CD4-positive, alpha-beta T cell treated with Interleukin-10 for 1 hour (primary cell): ENCODE measurements around the gene KCMF1.
"Not testable (repeated sequence)": the region's sequence is repeated elsewhere in the genome, so short reads cannot be mapped to it uniquely, and the experiment has no call there.

ENCODE experiments used
- DNase-seq: peaks from one replicate; pipeline ENCODE4 v3.0.0-alpha.2; 2020

The KCMF1 gene

GRCh38 chr2:84970868-84971509 lies at the start of gene KCMF1:
Gene KCMF1, plus strand, starts transcription at chr2:84971161. Its CDS starts 291 bp downstream, at chr2:84971452.
- DNase-seq: peak; percentile 77

- DNase-seq: no peak
Observed at GRCh38 chr2:84923009-84923408, 48.0 kb upstream of the KCMF1 start.

GRCh38 chr2:84924173-84925106 lies 46.5 kb upstream of the KCMF1 start:
- peak; percentile 82 for DNase-seq

- no peak for DNase-seq
Observed at GRCh38 chr2:84925336-84925723, 45.6 kb upstream of the KCMF1 start.

DNA sequence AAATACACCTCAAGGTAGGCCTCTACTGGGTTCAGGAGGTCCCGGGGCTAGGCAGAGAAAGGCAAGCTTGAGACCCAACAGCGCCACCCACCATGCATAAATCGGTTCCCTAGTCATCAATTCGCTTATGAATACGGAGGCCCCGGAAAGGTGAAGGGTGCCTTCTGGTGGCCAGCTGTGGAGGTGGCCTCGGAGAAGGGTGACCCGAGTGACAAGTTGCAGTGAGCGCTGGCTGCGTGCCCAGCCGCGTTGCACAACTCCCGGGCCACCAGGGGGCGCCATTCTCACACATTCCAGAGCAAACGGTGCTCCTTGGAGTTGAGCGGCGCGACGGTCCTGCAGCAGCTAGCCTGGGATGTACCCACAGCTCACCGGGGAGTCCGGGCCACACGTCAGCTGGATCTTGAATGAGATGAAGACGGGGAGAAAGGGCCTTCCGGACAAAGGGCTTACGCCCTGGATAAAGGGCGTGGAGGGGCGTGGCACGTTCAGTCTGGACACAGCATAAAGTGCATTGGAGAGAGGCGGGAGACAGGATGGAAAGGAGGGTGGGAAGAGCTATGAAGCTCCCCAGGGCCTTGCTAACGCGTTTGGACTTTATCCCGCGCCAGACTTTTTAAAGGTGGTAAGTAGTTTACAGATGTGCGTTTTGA lies 45.1 kb upstream of the KCMF1 start:
- DNase-seq: peak; percentile 98

DNA sequence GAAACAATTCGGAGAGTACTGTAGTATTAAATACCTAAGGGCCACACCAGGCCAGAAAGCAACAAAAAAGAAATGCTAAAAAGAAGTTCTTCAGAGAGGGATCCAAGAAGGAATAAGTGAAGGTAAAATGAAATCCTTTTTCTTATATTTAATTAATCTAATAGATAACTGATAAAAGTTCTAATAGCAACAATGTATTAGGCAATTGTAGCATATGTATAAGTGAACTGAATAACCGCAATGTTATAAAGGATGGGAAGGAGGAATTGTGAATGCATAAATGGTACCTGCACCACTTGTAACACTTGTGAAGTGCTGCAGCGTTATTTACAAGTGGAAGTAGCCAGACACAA lies 43.7 kb upstream of the KCMF1 start:
- DNase-seq: no peak

- DNase-seq: no peak
Observed at GRCh38 chr2:84931384-84931821, 39.6 kb upstream of the KCMF1 start.

GRCh38 chr2:84938194-84938879 lies 32.6 kb upstream of the KCMF1 start:
- DNase-seq: peak; percentile 48

GRCh38 chr2:84939426-84940087 lies 31.4 kb upstream of the KCMF1 start:
- DNase-seq: peak; percentile 88

DNA sequence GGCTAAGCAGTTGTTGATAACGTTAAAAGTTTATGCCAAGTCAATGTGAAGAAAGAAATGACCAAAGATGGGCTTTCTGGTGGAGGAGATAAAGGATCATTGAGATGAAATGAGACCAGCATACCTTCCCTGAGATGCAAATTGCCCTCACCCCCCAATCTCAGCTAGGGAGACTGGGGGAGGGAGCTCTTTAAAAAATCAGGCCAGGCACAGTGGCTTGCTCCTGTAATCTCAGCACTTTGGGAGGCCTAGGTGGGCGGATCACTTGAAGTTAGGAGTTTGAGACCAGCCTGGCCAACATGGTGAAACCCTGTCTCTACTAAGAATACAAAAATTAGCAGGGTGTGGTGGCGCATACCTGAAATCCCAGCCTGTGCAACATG lies 30.9 kb upstream of the KCMF1 start:
- no peak for DNase-seq

- no peak for DNase-seq
Observed at GRCh38 chr2:84940831-84941412, 30.0 kb upstream of the KCMF1 start.

GRCh38 chr2:84942166-84942565 lies 28.8 kb upstream of the KCMF1 start:
- no peak for DNase-seq

- no peak for DNase-seq
Observed at GRCh38 chr2:84942964-84943421, 28.0 kb upstream of the KCMF1 start.

DNA sequence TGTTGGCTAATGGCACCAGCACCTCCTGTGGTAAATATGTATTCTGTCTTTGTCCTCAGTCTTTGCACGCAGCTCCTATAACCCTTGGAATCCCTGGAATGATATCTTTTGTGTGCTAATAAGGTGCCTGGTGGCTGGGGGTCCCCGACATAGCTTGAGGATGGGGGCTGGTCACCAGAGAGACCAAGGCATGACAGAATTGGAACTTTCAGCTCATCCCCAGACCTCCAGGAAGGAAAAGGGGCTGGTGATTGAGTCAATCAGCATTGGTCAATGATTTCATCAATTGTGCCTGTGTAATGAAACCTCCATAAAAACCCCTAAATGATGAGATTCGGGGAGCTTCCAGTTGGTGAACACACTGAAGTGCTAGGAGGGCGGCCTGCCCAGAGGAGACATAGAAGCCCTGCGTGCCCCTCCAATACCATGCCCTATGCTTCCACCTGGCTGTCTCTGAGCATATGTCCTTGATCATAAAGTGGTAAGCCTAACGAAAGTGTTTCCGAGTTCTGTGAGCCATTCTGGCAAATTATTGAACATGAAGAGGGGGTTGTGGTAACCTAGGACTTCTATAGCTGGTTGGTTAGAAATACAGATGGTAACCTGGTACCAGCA lies 26.6 kb upstream of the KCMF1 start:
- DNase-seq: no peak

DNA sequence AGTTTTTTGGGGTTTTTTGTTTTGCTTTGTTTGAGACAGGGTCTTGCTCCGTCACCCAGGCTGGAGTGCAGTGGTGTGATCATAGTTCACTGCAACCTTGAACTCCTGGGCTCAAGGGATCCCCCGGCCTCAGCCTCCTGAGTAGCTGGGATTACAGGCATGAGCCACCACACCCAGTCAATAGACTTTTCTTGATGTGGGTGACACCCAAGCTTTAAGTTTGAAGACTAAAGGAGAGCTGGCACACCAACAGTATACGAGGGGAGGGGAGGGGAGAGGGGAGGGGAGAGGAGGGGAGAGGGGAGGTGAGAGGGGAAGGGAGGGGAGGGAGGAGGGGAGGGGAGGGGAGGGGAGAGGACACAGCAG lies 25.1 kb upstream of the KCMF1 start:
- DNase-seq: not testable (repeated sequence)

GRCh38 chr2:84946204-84947009 lies 24.6 kb upstream of the KCMF1 start:
- DNase-seq: peak; percentile 56

DNA sequence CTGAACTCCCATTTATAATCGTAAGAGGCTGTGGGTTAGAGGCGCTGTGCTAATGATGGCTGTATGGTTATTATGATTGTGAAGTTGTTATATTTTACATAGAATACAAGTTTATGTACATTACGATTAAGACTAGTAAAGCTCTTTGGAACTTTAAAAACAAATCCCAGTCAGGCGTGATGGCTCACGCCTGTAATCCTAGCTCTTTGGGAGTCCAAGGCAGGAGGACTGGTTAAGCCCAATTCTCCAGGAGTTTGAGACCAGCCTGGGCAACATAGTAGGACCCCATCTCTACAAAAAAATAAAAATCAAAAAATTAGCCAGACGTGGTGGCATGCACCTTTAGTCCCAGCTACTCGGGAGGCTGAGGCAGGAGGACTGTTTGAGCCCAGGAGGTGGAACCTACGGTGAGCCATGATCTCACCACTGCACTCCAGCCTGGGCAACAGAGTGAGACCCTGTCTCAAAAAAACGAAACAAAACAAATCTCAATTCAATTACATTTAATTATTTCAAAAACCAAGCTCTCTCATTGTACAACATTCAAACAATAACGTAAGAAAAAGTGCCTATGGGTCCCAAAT lies 23.9 kb upstream of the KCMF1 start:
- no peak for DNase-seq

DNA sequence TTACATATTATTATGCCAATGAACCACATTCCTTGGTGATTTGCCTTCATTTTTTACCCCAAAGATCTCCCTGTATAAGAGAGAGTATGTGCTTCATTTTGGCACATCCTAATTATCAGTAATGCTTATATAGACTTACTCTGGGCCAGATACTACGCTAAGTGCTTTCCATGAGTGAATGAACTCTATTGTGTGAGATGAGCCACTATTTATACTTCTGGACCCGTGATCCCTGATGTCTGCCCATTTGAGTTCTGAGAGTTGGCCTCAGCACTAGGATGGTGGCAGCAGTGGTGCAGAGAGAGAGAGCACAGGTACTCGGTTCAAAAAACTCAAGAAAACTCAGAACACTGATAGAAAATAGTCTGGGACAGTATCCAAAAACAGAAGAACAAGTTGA lies 17.4 kb upstream of the KCMF1 start:
- no peak for DNase-seq

- no peak for DNase-seq
Observed at GRCh38 chr2:84954329-84954728, 16.6 kb upstream of the KCMF1 start.
